ENCODE data around the gene FAXC. TPM values are rescaled to one million over a fixed set of nuclear protein-coding genes. Genes with fewer than 3 reads are reported as not detected.
"Not testable (repeated sequence)": the region's sequence is repeated elsewhere in the genome, so short reads cannot be mapped to it uniquely, and the experiment has no call there.

Gene FAXC
- total RNA-seq, 1 donor from 2014 or later: 0.03 TPM

- DNase-seq (ENCODE audit: low spot score) (no peak), ATAC-seq (no peak)
These were observed 5.2 kb downstream of the FAXC start for GRCh38 chr6:99344289-99344688.

GRCh38 chr6:99341862-99342455, 7.5 kb downstream of the FAXC start:
- ATAC-seq (no peak), DNase-seq (ENCODE audit: low spot score) (no peak)

GRCh38 chr6:99338188-99338587, 11.3 kb downstream of the FAXC start:
- no peak for DNase-seq (ENCODE audit: low spot score)
- ATAC-seq: no peak

- not testable (repeated sequence) for ATAC-seq; DNase-seq (ENCODE audit: low spot score)
These were observed 14.2 kb downstream of the FAXC start for GRCh38 chr6:99335298-99335697.

GRCh38 chr6:99334526-99335127, 14.8 kb downstream of the FAXC start:
- peak; percentile 89 for ATAC-seq
- no peak for DNase-seq (ENCODE audit: low spot score)

- DNase-seq (ENCODE audit: low spot score) (no peak), ATAC-seq (no peak)
These were observed 16.4 kb downstream of the FAXC start for GRCh38 chr6:99333068-99333467.

- no peak for DNase-seq (ENCODE audit: low spot score)
These were observed 17.9 kb downstream of the FAXC start for GRCh38 chr6:99331531-99331930.

GRCh38 chr6:99330159-99330558, 19.3 kb downstream of the FAXC start:
- peak; percentile 49 for DNase-seq (ENCODE audit: low spot score)

More at GRCh38 chr6:99331531-99331930, 17.9 kb downstream of the FAXC start:
- ATAC-seq: no peak

GRCh38 chr6:99324996-99325395, 24.5 kb downstream of the FAXC start:
- DNase-seq (ENCODE audit: low spot score) (no peak), ATAC-seq (no peak)

More at GRCh38 chr6:99330159-99330558, 19.3 kb downstream of the FAXC start:
- peak; percentile 95 for ATAC-seq

- DNase-seq (ENCODE audit: low spot score) (no peak), ATAC-seq (no peak)
These were observed 30.9 kb downstream of the FAXC start for GRCh38 chr6:99318566-99318965.

- DNase-seq (ENCODE audit: low spot score) (no peak), ATAC-seq (no peak)
These were observed 37.1 kb downstream of the FAXC start for GRCh38 chr6:99312354-99312753.

- no peak for DNase-seq (ENCODE audit: low spot score)
These were observed 38.9 kb downstream of the FAXC start for GRCh38 chr6:99310553-99310952.

GRCh38 chr6:99309557-99309956, 39.9 kb downstream of the FAXC start:
- ATAC-seq (no peak), DNase-seq (ENCODE audit: low spot score) (no peak)

More at GRCh38 chr6:99310553-99310952, 38.9 kb downstream of the FAXC start:
- ATAC-seq: no peak

GRCh38 chr6:99308788-99309187, 40.7 kb downstream of the FAXC start:
- DNase-seq (ENCODE audit: low spot score): no peak
- ATAC-seq: no peak

GRCh38 chr6:99307295-99307907, 42.1 kb downstream of the FAXC start:
- no peak for ATAC-seq
- no peak for DNase-seq (ENCODE audit: low spot score)

- no peak for DNase-seq (ENCODE audit: low spot score)
- no peak for ATAC-seq
These were observed 43.1 kb downstream of the FAXC start for GRCh38 chr6:99306341-99306740.

- no peak for ATAC-seq
- DNase-seq (ENCODE audit: low spot score): no peak
These were observed 44.4 kb downstream of the FAXC start for GRCh38 chr6:99305021-99305554.

- ATAC-seq (no peak), DNase-seq (ENCODE audit: low spot score) (no peak)
These were observed 52.1 kb downstream of the FAXC start for GRCh38 chr6:99297415-99297814.

GRCh38 chr6:99297006-99297405, 52.5 kb downstream of the FAXC start:
- DNase-seq (ENCODE audit: low spot score): no peak
- ATAC-seq: no peak

GRCh38 chr6:99296261-99296660, 53.2 kb downstream of the FAXC start:
- no peak for DNase-seq (ENCODE audit: low spot score)
- ATAC-seq: no peak

- DNase-seq (ENCODE audit: low spot score) (no peak), ATAC-seq (no peak)
These were observed 54.2 kb downstream of the FAXC start for GRCh38 chr6:99295276-99295675.

GRCh38 chr6:99294786-99295185, 54.7 kb downstream of the FAXC start:
- ATAC-seq: no peak
- no peak for DNase-seq (ENCODE audit: low spot score)
